GM21529 (cell line): ENCODE results near the gene PVRIG.
"Not testable (repeated sequence)": the region's sequence is repeated elsewhere in the genome, so short reads cannot be mapped to it uniquely, and the experiment has no call there.

Experiments
- ATAC-seq: cut with Tn5 transposase; IDR thresholded peaks from one replicate; pipeline ENCODE4 v1.9.1; 2021; ENCODE audit not compliant: unreplicated experiment

Gene PVRIG

DNA sequence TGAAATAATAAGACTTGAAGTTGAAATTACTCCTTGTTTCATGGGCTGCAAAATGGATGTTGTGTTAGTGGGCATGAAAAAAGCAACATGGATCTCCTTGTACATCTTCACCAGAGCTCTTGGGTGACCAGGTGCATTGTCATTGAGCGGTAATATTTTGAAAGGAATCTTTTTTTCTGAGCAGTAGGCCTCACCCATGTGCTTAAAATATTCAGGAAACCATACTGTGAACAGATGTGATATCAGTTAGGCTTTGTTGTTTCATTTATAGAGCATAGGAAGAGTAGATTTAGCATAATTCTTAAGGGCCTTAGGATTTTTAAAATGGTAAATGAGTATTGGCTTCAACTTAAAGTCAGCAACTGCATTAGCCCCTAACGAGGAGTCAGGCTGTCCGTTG is 26.8 kb upstream of the PVRIG start:
- ATAC-seq = no peak

DNA sequence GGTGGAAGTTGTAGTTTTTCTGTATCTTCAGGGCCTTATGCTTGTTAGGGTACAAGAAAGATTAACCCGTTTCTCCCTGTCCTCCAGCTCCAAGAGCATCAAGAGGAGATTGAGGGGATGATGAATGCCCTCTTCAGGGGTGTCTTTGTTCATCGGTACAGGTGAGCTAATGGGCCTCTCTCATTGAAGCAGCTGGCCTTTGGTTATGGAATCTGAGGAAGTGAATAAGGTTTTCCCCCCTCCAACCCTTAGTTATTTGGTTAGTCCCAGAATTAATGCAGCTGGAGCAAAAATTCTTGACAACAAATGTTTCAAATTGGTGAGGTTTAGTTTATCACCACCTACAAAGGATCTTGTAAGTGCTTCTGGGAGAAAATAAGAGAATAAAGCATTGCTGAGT is 24.5 kb upstream of the PVRIG start:
- no peak for ATAC-seq

DNA sequence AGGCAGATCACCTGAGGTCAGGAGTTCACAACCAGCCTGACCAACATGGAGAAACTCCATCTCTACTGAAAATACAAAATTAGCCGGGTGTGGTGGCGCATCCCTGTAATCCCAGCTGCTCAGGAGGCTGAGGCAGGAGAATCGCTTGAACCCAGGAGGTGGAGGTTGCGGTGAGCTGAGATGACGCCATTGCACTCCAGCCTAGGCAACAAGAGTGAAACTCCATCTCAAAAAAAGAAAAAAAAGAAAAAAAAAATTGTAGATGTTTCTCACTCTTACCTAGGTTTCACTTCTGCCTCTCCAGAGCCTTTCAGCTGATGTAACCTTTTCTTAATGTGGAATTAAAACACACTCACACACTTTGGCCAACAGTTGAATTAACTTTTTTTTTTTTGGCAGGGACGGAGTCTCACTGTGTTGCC is 23.8 kb upstream of the PVRIG start:
- ATAC-seq = not testable (repeated sequence)

DNA sequence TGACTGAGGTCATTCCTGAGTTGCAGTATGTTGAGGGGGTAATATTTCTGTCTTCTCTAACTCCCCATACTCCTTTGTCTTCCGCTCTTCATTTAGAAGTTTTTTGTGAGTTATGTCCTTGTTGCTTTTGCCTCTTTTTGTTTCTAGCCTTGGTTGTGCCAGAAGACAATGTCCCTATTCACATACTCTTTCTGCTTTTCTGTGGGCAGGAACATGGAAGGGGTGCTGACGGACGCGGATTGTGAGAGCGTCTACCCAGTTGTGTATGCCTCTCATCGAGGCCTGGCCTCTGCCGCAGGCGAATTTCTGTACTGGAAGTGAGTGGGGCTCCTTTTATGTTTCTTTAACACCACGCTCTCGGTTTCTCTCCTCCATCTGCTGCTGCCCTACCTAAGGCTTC is 21.5 kb upstream of the PVRIG start:
- no peak for ATAC-seq

DNA sequence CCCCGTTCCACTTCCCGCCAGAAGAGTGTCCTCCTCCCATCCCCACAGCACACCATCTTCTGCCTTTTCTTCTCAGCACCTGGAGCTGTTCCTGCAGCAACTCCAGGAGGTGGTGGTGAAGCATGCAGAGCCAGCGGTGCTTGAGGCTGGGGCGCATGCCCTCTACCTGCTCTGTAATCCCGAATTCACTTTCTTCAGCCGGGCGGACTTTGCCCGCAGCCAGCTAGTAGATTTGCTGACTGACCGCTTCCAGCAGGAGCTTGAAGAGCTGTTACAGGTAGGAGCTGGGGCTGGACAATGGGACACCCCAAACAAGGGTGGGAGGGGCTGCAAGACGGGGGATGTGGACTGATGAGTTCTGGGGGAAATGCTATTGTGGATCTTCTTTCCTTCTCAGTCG is 19.1 kb upstream of the PVRIG start:
- ATAC-seq = no peak

DNA sequence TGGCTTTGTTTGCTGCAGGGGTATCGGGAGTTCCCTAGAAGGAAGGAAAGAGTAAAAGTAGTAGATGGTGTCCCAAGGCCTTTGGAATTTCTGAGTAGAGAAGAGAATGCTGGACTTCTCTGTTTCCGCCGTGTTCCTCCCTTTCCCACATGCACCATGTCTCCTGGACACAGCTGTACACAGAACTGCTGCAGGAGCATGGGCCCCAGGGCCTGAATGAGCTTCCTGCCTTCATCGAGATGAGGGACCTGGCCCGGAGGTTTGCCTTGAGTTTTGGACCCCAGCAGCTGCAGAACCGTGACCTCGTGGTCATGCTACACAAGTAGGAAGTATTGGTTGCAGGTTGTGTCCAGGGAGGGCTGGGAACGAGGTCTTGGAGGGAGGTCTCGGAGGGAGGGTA is 15.3 kb upstream of the PVRIG start:
- no peak for ATAC-seq

DNA sequence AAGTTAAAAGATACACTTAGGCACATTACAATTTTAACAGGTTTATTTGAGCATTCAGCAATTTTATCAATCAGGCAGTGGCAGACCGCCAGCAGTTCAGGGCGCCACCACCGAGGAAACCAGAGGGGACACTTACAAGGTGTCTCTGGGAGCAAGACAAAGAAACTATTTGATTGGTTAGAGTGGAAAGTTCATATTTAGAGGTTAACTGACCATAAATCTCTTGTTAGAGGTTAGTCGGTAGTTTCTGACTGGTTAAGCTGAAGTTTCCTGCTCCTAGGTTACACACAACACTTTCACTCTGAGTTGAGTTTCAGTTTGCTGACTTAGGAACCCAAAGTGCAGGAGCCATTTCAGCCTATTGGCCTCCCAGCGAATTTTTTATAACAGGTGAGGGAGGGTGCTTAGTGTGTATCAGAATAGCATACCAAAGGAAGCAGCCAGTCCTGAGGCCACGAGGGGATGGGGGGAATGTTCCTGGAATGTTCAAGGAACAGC is 10.8 kb upstream of the PVRIG start:
- ATAC-seq = peak; percentile 68

DNA sequence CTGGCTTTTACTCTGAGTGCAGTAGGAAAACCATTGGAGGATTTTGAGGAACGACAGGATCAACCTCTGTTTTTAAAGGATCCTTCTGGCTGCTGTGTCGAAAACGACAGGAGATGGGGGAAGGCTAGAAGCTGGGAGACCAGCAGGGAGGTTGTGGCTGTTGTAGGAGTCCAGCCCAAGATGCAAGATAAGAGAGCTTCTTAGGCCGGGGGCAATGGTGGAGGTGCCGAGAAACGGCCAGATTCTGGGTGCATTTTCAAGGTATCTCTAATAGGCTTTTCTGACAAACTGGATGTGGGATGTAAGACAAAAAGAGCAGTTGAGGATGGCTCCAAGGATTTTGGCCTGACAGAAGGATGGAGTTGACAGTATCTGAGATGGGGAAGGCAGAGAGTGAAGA is 10.3 kb upstream of the PVRIG start:
- ATAC-seq = no peak

DNA sequence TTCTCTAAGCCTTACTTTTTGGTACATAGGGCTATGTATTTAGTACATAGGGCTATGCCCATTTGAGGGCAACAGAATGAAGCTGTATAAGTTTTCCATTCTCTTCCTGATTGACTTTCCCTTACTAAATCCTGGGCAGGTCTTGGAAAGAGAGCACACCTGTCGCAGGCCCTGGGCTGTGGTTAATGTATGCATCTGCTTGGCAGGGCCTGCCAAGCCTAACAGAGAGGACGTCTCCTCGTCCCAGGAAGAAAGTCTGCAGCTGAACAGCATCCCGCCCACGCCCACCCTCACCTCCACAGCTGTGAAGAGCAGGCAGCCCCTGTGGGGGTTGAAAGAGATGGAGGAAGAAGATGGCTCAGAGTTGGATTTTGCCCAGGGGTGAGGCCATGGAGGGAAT is 8.9 kb upstream of the PVRIG start:
- ATAC-seq = no peak

DNA sequence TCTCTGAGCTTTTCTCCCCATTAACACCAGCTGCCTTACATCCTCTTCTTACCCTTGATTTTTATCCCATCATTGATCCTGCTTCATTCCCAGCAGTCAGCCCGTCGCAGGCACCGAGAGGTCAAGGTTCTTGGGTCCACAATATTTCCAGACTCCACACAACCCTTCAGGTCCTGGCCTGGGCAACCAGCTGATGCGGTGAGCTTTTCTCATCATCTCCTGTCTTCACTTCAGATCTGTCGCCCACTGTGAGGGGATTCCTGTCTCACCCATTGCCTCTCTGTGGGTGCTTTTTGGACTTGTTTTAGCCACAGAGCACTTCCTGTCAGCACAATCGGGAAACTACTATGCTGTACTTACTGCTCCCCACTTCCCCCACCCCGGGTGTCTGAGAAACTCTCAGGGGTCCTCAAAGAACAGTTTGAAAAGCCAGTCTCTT is 8.4 kb upstream of the PVRIG start:
- no peak for ATAC-seq

DNA sequence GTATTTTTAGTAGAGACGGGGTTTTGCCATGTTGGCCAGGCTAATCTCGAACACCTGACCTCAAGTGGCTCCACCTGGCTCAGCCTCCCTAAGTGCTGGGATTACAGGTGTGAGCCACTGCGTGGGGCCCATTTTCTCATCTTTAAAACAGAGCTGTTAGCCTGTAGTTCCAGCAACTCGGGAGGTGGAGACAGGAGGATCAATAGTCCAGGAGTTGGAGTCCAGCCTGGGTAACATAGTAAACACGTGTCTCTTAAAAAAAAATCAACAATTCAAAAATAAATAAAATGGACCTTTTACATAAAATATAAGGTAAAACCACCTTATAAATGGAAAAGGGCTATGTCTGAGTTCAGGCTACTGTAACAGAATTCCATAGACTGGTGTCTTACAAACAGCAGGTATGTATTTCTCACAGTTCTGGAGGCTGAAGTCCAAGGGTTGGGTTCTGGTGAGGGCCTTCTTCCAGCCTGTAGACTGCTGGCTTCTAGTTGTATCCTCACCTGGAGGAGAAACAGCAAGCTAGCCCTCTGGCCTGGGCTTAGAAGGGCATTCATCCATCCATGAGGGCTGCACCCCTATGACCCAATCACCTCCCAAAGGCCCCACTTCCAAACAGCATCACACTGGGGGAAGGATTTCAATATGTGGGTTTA is 7.0 kb upstream of the PVRIG start:
- ATAC-seq = no peak

DNA sequence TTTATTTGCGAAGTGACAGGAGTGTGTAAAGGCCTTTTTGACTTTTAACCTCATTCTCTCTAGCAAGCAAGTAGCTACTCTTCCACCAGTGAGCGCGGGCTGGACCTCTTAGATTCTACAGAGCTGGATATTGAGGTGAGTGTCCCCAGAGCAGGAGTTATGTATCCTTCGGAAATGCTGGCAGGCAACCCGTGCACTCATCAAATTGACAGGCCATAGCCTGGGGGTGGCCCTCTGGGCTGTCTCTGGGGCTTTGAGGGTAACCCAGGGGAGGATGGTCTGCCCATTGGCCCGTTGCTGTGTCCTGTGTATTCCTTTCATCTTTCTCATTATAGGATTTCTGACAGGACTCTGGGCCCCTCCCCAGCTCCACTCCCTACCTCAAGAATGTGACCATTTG is 6.1 kb upstream of the PVRIG start:
- ATAC-seq = no peak

DNA sequence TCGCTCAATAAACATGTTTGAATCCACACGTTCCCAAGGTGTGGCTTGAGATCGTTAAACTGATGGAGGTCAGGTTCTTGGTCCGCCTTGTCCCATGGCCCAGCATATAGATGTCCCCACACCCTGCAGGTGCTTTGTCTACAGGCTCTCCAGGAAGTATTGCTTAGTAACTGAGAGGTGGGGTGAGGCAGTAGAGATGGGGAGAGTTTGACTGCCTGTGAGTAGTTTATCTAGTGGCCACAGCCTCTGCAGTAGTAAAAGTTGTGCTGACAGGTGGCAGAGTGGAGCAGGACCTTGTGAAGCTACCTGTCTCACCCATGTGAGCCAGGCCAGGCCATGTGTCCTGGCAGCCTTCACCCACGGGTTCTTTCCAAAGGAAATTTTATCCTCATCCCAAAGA is 5.4 kb upstream of the PVRIG start:
- ATAC-seq = not testable (repeated sequence)

DNA sequence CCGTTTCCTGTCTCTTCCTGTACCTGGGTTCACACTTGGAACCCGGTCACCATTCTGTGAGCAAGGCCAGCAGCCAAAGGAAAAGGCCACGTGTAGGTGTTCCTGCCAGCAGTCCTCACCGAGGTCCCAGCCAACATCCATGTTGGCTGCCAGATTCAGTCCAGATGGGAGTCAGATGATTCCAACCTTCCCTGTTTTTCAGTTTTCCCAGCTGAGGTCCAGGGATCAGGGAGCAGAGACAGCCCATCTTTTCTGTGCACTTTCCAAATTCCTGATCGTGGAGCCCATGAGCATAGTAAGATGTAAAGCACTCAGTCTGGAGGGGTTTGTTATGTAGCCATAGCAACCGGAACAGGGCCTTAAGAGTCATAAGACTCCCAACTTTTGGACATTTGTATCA is 3.9 kb upstream of the PVRIG start:
- ATAC-seq = no peak

DNA sequence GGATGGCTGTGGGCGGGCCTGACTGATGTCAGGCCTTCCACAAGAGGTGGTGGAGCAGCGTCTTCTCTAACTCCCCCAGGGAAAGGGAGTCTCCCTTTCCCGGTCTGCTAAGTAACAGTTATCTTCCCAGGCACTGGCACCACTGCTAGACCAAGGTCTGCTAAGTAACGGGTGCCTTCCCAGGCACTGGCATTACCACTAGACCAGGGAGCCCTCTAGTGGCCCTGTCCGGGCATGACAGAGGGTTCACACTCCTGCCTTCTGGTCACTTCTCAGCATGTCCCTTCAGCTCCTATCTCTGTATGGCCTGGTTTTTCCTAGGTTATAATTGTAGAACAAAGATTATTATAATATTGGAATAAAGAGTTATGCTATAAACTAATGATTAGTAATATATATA is 1.8 kb upstream of the PVRIG start:
- peak; percentile 8 for ATAC-seq

DNA sequence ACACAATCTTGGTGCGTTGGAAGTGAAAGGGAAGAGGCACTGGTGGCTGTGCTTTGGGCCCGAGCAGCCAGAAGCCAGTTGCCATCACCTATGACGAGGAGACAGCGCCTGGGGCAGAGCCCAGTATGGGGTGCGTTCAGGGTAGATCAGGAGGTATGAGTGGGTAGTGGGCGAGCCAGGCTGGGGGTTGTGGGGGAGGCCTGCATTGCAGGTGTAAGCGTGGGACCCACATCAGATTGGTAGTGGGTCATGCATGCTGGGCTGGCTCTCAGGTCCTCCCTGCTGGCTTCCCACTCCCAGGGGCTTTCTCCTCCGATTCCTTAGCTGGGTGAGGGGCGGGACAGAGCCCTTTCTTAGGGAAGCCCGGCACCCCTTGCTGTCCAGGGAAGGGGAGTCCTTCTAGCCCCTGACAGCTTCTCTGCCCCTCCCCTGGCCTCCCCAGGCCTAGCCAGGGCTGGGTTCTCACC is 445 bp upstream of the PVRIG start:
- ATAC-seq = no peak

DNA sequence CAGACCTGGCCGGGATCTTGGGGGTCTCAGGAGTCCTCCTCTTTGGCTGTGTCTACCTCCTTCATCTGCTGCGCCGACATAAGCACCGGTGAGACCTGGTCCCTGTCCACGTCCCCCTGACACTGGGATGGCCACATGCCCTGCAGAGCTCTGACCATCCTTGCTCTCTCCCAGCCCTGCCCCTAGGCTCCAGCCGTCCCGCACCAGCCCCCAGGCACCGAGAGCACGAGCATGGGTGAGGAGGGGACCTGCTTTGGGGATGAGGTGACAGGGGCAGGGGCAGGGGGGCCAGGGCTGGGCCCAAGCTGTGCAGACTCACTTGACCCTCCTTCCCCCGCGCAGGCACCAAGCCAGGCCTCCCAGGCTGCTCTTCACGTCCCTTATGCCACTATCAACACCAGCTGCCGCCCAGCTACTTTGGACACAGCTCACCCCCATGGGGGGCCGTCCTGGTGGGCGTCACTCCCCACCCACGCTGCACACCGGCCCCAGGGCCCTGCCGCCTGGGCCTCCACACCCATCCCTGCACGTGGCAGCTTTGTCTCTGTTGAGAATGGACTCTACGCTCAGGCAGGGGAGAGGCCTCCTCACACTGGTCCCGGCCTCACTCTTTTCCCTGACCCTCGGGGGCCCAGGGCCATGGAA is 959 bp downstream of the PVRIG start:
- no peak for ATAC-seq

DNA sequence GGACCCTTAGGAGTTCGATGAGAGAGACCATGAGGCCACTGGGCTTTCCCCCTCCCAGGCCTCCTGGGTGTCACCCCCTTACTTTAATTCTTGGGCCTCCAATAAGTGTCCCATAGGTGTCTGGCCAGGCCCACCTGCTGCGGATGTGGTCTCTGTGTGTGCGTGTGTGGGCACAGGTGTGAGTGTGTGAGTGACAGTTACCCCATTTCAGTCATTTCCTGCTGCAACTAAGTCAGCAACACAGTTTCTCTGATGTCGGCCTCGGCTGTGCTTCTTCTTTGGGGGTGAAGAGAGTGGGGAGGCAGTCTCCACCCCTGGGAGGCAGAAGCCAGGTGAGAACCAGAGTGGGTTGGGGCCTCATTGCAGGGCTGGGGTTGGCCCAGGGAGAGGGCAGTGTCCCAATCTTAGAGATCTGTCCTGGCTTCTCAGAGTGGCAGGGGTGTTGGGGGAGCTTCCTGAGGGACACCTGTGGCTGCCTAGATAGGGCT is 1.5 kb downstream of the PVRIG start:
- ATAC-seq = peak; percentile 52

DNA sequence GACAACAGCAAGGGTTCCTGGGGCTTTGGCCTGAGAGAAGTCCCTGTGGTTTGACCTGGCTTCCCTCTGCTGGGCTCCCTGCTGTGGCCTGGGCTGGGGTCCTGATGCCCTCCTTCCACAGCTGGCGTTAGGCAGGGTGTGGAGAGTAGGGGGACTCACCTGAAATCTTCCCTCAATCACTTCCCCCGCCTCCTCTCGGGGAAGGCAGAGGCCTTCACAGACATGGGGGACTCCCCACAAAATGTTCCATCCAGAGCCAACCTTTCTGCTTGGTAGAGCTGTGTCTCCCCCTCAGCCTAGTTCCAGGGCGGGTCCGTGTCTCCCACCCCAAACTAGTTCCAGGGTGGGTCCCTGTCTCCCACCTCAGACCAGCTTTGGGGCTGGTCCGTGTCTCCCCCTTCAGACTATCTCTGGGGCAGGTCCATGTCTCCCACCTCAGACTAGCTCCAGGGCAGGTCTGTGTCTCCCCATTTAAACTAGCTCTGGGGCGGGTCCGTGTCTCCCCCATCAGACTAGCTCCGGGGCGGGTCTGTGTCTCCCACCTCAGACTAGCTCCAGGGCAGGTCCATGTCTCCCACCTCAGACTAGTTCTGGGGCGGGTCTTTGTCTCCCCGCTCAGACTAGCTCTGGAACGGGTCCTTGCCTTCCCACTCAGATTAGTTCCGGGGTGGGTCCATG is 2.2 kb downstream of the PVRIG start:
- ATAC-seq = no peak

DNA sequence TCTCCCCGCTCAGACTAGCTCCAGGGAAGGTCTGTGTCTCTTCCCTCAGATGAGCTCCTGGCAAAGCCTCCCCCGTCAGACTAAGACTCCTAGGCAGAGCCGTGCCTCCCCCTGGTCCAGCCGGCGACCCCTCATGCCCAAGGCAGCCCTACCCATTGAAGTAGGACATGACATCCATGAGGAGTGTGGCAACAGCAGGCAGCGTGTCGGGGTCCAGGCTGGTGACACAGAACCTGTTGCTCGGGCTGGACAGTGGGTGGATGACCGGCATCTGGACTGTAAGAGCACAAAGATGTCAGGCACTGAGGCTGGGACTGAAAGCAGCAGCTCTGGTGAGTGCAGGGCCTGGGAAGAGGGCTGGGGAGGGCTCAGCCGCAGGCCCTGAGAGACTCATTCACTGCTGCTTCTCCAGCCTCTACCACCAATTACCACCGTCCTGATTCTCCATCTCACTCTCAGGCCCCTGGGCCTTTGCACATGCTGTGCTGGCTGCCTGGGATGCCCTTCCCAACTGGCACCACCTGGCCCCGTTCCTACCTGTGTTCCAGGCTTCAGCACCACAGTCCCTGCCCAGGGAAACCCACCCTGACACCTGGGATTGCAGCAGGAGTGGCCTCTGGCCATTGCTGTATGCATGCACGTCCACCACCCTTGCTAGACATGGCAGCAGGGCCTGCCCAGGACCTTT is 2.8 kb downstream of the PVRIG start:
- ATAC-seq = no peak

DNA sequence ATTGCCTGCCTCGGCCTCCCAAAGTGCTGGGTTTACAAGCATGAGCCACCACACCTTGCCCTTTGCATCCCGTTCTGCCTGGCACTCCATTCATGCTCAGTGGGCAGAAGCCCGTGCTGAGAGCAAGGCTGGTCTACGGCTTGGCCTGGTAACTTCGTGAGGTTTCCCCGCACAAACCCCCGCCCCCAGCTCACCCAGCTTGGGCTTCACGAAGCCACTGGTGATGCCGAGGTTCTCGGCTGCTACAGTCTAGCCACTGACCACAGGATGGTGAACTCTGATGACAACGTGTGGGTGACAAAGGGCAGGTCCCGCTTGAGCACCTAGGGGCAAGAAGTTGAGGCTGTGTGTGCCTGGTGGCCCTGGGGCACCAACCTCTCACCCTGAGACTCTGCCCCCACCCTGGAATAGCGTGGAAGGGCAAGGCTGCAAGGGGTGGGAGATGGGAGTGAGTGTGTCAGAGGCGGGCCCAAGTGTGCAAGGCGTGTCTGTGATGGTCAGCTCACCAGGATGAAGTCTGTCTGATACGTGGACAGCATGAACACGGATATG is 3.7 kb downstream of the PVRIG start:
- ATAC-seq = not testable (repeated sequence)
